Stomach (tissue), 9 donors: ENCODE results near the gene BTNL8. TPM values are rescaled to one million over a fixed set of nuclear protein-coding genes. Genes with fewer than 3 reads are reported as not detected.

ENCODE experiments used
- DNase-seq, 2 donors: peaks; one replicate each; pipeline versions ENCODE4 v3.0.0 to v3.0.0-alpha.2; 2013 to 2019
- H3K27ac ChIP-seq, 5 donors: fragments of 200-600 bp in 4 of 5; sonication (generic) in 4 of 5; one replicate each; pipeline ENCODE4 v1.5.1; 2013 to 2019; ENCODE audit warnings: mild to moderate bottlenecking in 1 of 5, moderate library complexity in 1 of 5
- H3K27me3 ChIP-seq, 3 donors: fragments of 200-600 bp; sonication (generic); one replicate each; pipeline ENCODE4 v1.5.1; 2017 to 2019; ENCODE audit warnings: mixed run types in 1 of 3
- H3K36me3 ChIP-seq, 4 donors: fragments of 200-600 bp; sonication (generic); 1 replicate in 3 of 4; 2 replicates in 1 of 4; pipeline ENCODE4 v1.5.1; 2016 to 2019
- H3K4me1 ChIP-seq, 4 donors: fragments of 200-600 bp; sonication (generic); one replicate each; pipeline ENCODE4 v1.5.1; 2016 to 2019
- H3K4me3 ChIP-seq, 4 donors: fragments of 200-600 bp; sonication (generic) in 3 of 4; one replicate each; pipeline ENCODE4 v1.5.1; 2016 to 2019; ENCODE audit warnings: mild to moderate bottlenecking in 1 of 4
- H3K9me3 ChIP-seq, 4 donors: fragments of 200-600 bp; sonication (generic); one replicate each; pipeline ENCODE4 v1.5.1; 2016 to 2019
- CTCF ChIP-seq, 7 experiments: fragments of 450-650 bp in 4 of 7; fragments of 200-600 bp in 3 of 7; sonication (generic) in 3 of 7; IDR thresholded peaks; one replicate each; pipeline ENCODE4 v1.5.1; 2016 to 2019; ENCODE audit warnings: antibody characterized with exemption in 7 of 7, control low read depth in 2 of 7, mild to moderate bottlenecking in 1 of 7
- EP300 ChIP-seq: sonication (generic); formaldehyde crosslinking; IDR thresholded peaks from one replicate; pipeline ENCODE4 v1.6.1; 2017; ENCODE audit warnings: antibody characterized with exemption
- POLR2A ChIP-seq, 4 donors: fragments of 450-650 bp; IDR thresholded peaks; one replicate each; pipeline ENCODE4 v1.6.1; 2016; ENCODE audit warnings: antibody characterized with exemption in 4 of 4, control low read depth in 2 of 4, mild to moderate bottlenecking in 1 of 4, moderate library complexity in 1 of 4
- POLR2AphosphoS5 ChIP-seq, 3 donors: sonication (generic); formaldehyde crosslinking; IDR thresholded peaks; one replicate each; pipeline ENCODE4 v1.6.1; 2016; ENCODE audit warnings: antibody characterized with exemption in 3 of 3
- WGBS, 5 donors: extraction: QIAGEN DNeasy Blood & Tissue Kit in 3 of 5; methylation state at CpG; one replicate each; pipeline versions ENCODE4 v1.1.5 to v1.1.7; 2013 to 2018; 5-methylcytosine and 5-hydroxymethylcytosine counted together
- intact Hi-C: fragments of 100-400 bp; cut with DNase I; formaldehyde crosslinking; loops from one replicate; pipeline ENCODE4 v1.15.1; 2023; ENCODE audit warnings: low total_unique reads
- polyA plus RNA-seq, 3 donors: library from polyadenylated mRNA; stranded (reverse); fragments of 200-250 nt; gene quantifications; one replicate each; pipeline ENCODE4 v1.2.3, GENCODE V29; 2013
- total RNA-seq, 5 donors: library from RNA; depleted of rRNA; stranded (reverse); fragments of >200 nt; gene quantifications; one replicate each; pipeline versions ENCODE4 v1.1.0 to v1.2.3, GENCODE V29; 2014 to 2016
- donor health status: healthy with polysubstance abuse.
- donor health status: Bipolar disorder and iron deficiency.
- donor health status: healthy.

The BTNL8 gene
- total and polyA plus RNA-seq, 8 donors, result 0.76 to 22.0 (median 4.0) TPM

GRCh38 chr5:180908998-180909731 lies 10.2 kb downstream of the BTNL8 start:
- H3K4me1 ChIP-seq, result peaks cover 0 to 7% (median 6%) of the 10 kb centered on the region in 4 donors
- intact Hi-C loops, result no loop called here
- no peaks in the 10 kb centered on the region for H3K27me3 ChIP-seq
- TF ChIP-seq CTCF (IDR thresholded peaks at IDR 0.05) (no peak), POLR2AphosphoS5 (IDR thresholded peaks at IDR 0.05) (peak in 1 of 3 donors; percentile 48), POLR2A (IDR thresholded peaks at IDR 0.05) (no peak)
- WGBS, 5 donors, result 67 to 76% (median 70%) methylated on average over 9 of the region's 9 CpGs
- H3K9me3 ChIP-seq, result no peaks in the 10 kb centered on the region
- DNase-seq, result peak in 1 of 2 donors; percentile 35
- H3K27ac ChIP-seq, result peak overlapping the region in 2 of 5 donors; percentile 29 to 37
- no peaks in the 10 kb centered on the region for H3K36me3 ChIP-seq
- no peak overlapping the region for H3K4me3 ChIP-seq

- intact Hi-C loops, result no loop called here
- DNase-seq, result no peak
- WGBS, 5 donors, result 52 to 75% (median 62%) methylated on average over 5 of the region's 5 CpGs
- Histone ChIP-seq H3K4me1 (peaks cover 0 to 7% (median 6%) of the 10 kb centered on the region in 4 donors), H3K4me3 (no peak overlapping the region), H3K27me3 (no peaks in the 10 kb centered on the region), H3K27ac (peak overlapping the region in 2 of 5 donors; percentile 29 to 37), H3K36me3 (no peaks in the 10 kb centered on the region), H3K9me3 (no peaks in the 10 kb centered on the region)
- TF ChIP-seq POLR2A (IDR thresholded peaks at IDR 0.05), result no peak
- no peak for TF ChIP-seq EP300
- TF ChIP-seq POLR2AphosphoS5 (IDR thresholded peaks at IDR 0.05), result no peak
- no peak for TF ChIP-seq CTCF (IDR thresholded peaks at IDR 0.05)
Measured at GRCh38 chr5:180909782-180910181, 10.8 kb downstream of the BTNL8 start.

GRCh38 chr5:180910182-180910581 lies 11.2 kb downstream of the BTNL8 start:
- Histone ChIP-seq H3K4me1 (peaks cover 0 to 7% (median 6%) of the 10 kb centered on the region in 4 donors), H3K9me3 (no peaks in the 10 kb centered on the region), H3K27me3 (no peaks in the 10 kb centered on the region), H3K36me3 (no peaks in the 10 kb centered on the region), H3K4me3 (no peak overlapping the region), H3K27ac (peak overlapping the region in 2 of 5 donors; percentile 29 to 37)
- intact Hi-C loops, result no loop called here
- WGBS, 5 donors, result 22 to 42% (median 28%) methylated on average over 2 of the region's 2 CpGs
- DNase-seq, result no peak
- no peak for TF ChIP-seq POLR2A (IDR thresholded peaks at IDR 0.05)
- TF ChIP-seq CTCF (IDR thresholded peaks at IDR 0.05), result no peak

GRCh38 chr5:180910735-180911134 lies 11.8 kb downstream of the BTNL8 start:
- no peak overlapping the region for H3K27ac ChIP-seq
- H3K9me3 ChIP-seq, result no peaks in the 10 kb centered on the region
- no peak overlapping the region for H3K4me3 ChIP-seq
- H3K36me3 ChIP-seq, result no peaks in the 10 kb centered on the region
- 82 to 90% (median 90%) methylated on average over 5 of the region's 5 CpGs for WGBS, 5 donors
- peaks cover 0 to 7% (median 6%) of the 10 kb centered on the region in 4 donors for H3K4me1 ChIP-seq
- no peaks in the 10 kb centered on the region for H3K27me3 ChIP-seq
- intact Hi-C loops, result no loop called here
- TF ChIP-seq CTCF (IDR thresholded peaks at IDR 0.05) (no peak), POLR2AphosphoS5 (IDR thresholded peaks at IDR 0.05) (no peak), POLR2A (IDR thresholded peaks at IDR 0.05) (no peak), EP300 (no peak)
- DNase-seq, result no peak
